ENCODE data around the gene TAMM41.
"Not testable (repeated sequence)": the region's sequence is repeated elsewhere in the genome, so short reads cannot be mapped to it uniquely, and the experiment has no call there.

TAMM41 gene

GRCh38 chr3:11759996-11760395, 86.7 kb downstream of the TAMM41 start:
- DNase-seq, result no peak

GRCh38 chr3:11757929-11758328, 88.8 kb downstream of the TAMM41 start:
- DNase-seq, result no peak

- no peak for DNase-seq
These were observed 89.2 kb downstream of the TAMM41 start for GRCh38 chr3:11757441-11757875.

- no peak for DNase-seq
These were observed 91.4 kb downstream of the TAMM41 start for GRCh38 chr3:11755276-11755675.

GRCh38 chr3:11752254-11752653, 94.4 kb downstream of the TAMM41 start:
- not testable (repeated sequence) for DNase-seq

- not testable (repeated sequence) for DNase-seq
These were observed 98.4 kb downstream of the TAMM41 start for GRCh38 chr3:11748306-11748705.

All from NCI-H1092 (cell line).